ENCODE data around the gene PSMA7. TPM values are rescaled to one million over a fixed set of nuclear protein-coding genes. Genes with fewer than 3 reads are reported as not detected.

Gene PSMA7
- total and polyA plus RNA-seq, 2 of the 8 experiments (the other 6 are each of a cell fraction or from before 2014, with no cell fraction given), result 361 to 648 TPM

DNA sequence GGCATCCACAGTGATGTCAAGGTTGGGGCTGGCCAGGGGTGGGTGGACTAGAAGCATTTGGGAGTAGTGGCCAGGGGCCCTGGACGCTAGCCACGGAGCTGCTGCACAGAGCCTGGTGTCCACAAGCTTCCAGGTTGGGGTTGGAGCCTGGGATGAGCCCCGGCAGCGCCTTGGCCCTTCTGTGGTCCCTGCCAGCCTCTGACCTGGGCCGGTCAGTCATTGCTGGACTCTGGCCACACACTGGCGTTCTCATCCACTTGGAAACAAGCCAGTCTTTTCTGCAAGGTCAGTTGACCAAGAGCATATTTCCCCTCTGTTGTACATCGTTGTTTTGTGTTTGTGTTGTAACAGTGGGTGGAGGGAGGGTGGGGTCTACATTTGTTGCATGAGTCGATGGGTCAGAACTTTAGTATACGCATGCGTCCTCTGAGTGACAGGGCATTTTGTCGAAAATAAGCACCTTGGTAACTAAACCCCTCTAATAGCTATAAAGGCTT is 8.4 kb downstream of the PSMA7 start:
- CTCF ChIA-PET (ENCODE audit: partially characterized antibody), result interaction anchor here (1.4 to 5.3 kb wide), 12 partner anchors 9 to 221 kb away, joined by 3 to 57 read pairs (median 7); no protein-coding TSS in a partner anchor
- Histone ChIP-seq H3K9me3 (ENCODE audit: insufficient read depth in 2 of 2, low read depth in 1 of 2, low read length in 1 of 2) (no peaks in the 10 kb centered on the region), H3K18ac (ENCODE audit: extremely low read depth, low read length) (no peak overlapping the region), H4K5ac (ENCODE audit: insufficient read length, low read depth, low read length) (no peak overlapping the region), H3K79me2 (ENCODE audit: control insufficient read depth in 1 of 2, insufficient read depth in 2 of 2, low read length in 2 of 2) (peaks cover 0 to 18% of the 10 kb centered on the region in 2 experiments; a peak in 1 of 4 replicates), H3K27me3 (replicated peaks in 1 of 4; ENCODE audit: control insufficient read depth in 3 of 4, extremely low read depth in 1 of 4, insufficient read depth in 3 of 4, low read length in 3 of 4) (no peaks in the 10 kb centered on the region), H3K79me1 (ENCODE audit: low read depth, low read length) (no peaks in the 10 kb centered on the region; the same call in none of the 2 replicates), H3K4me1 (replicated peaks in 1 of 4; ENCODE audit: control insufficient read depth in 3 of 4, insufficient read depth in 4 of 4, low read length in 3 of 4) (no peaks in the 10 kb centered on the region), H3K56ac (replicated peaks; ENCODE audit: insufficient read length, low read depth, low read length) (no peak overlapping the region), H4K20me1 (replicated peaks in 1 of 2; ENCODE audit: control insufficient read depth in 1 of 2, insufficient read depth in 2 of 2, low read length in 2 of 2) (peaks cover 26 to 57% of the 10 kb centered on the region in 2 experiments), H4K91ac (replicated peaks; ENCODE audit: insufficient read length, low read length) (no peak overlapping the region), H3K4ac (replicated peaks; ENCODE audit: insufficient read length, low read depth, low read length) (no peak overlapping the region), H3K4me3 (ENCODE audit: extremely low read depth in 1 of 4, insufficient read depth in 2 of 4, low read depth in 3 of 4, low read length in 4 of 4) (no peak overlapping the region), H2BK15ac (ENCODE audit: low read length) (no peak overlapping the region), H3K4me2 (ENCODE audit: insufficient read depth in 1 of 2, low read depth in 2 of 2, low read length in 2 of 2) (no peak overlapping the region), H3K36me3 (ENCODE audit: control insufficient read depth in 2 of 4, insufficient read depth in 4 of 4, low read length in 3 of 4) (peaks cover 52 to 98% (median 84%) of the 10 kb centered on the region in 4 experiments), H2BK12ac (ENCODE audit: low read depth, low read length) (no peak overlapping the region), H4K8ac (ENCODE audit: extremely low read depth, insufficient read depth, low read length) (no peak overlapping the region), H3K27ac (ENCODE audit: low read depth, low read length) (no peak overlapping the region), H2BK5ac (ENCODE audit: low read depth, low read length) (no peak overlapping the region), H2BK20ac (ENCODE audit: low read length) (no peak overlapping the region), H3K23me2 (ENCODE audit: low read depth, low read length) (no peaks in the 10 kb centered on the region), H3K14ac (ENCODE audit: insufficient read length) (no peak overlapping the region), H2AK5ac (ENCODE audit: low read depth, low read length) (no peak overlapping the region), H2BK120ac (replicated peaks; ENCODE audit: low read depth, low read length) (no peak overlapping the region), H3K23ac (ENCODE audit: insufficient read length) (no peak overlapping the region), H2AFZ (ENCODE audit: low read length) (no peak overlapping the region), H3K9ac (replicated peaks in 1 of 4; ENCODE audit: extremely low read depth in 1 of 4, low read depth in 3 of 4, low read length in 3 of 4) (no peak overlapping the region)
- DNase-seq (ENCODE audit: low read depth in 1 of 2, low spot score in 2 of 2), result no peak
- WGBS, 2 experiments (ENCODE audit: extremely low coverage in 1 of 2, insufficient coverage in 1 of 2, insufficient read length in 1 of 2, insufficient replicate concordance in 2 of 2, low coverage in 1 of 2, low lambda C conversion rate in 2 of 2, missing lambda C conversion rate in 1 of 2), result 95% methylated on average over 11 of the region's 11 CpGs; no CpG with 5 or more reads in 1 of the 2 experiments
- POLR2A ChIA-PET (ENCODE audit: partially characterized antibody), result interaction anchor here (0.7 to 5.2 kb wide), 7 partner anchors 10 to 1100 kb away, joined by 3 to 61 read pairs (median 8); partner anchors contain the start of genes LSM14B, SS18L1 and TAF4
- FAIRE-seq, result no peak
- TF ChIP-seq SP4 (IDR thresholded peaks at IDR 0.05; ENCODE audit: low read length) (no peak), RNF2 (IDR thresholded peaks at IDR 0.05; ENCODE audit: borderline replicate concordance, low read depth, low read length, missing control alignments, poor library complexity, severe bottlenecking) (no peak), CTBP2 (IDR thresholded peaks at IDR 0.05; ENCODE audit: borderline replicate concordance, insufficient read depth, insufficient read length, low read length) (no peak), BACH1 (IDR thresholded peaks at IDR 0.05; ENCODE audit: low read length) (no peak), SIX5 (IDR thresholded peaks at IDR 0.05; ENCODE audit: low read depth, low read length) (no peak), TAF1 (IDR thresholded peaks at IDR 0.05; ENCODE audit: low read depth, low read length) (no peak), TBP (IDR thresholded peaks at IDR 0.05; ENCODE audit: low read depth, low read length) (no peak), RFX5 (IDR thresholded peaks at IDR 0.05; ENCODE audit: borderline replicate concordance, low read depth, low read length) (no peak), E2F6 (IDR thresholded peaks at IDR 0.05) (no peak), ATF3 (IDR thresholded peaks at IDR 0.05; ENCODE audit: insufficient read depth, low read depth, low read length) (no peak), HDAC6 (IDR thresholded peaks at IDR 0.05; ENCODE audit: low read depth, low read length) (no peak), GTF2F1 (IDR thresholded peaks at IDR 0.05; ENCODE audit: borderline replicate concordance, low read depth, low read length) (no peak)
